ENCODE data around the gene CLEC17A.

DNA sequence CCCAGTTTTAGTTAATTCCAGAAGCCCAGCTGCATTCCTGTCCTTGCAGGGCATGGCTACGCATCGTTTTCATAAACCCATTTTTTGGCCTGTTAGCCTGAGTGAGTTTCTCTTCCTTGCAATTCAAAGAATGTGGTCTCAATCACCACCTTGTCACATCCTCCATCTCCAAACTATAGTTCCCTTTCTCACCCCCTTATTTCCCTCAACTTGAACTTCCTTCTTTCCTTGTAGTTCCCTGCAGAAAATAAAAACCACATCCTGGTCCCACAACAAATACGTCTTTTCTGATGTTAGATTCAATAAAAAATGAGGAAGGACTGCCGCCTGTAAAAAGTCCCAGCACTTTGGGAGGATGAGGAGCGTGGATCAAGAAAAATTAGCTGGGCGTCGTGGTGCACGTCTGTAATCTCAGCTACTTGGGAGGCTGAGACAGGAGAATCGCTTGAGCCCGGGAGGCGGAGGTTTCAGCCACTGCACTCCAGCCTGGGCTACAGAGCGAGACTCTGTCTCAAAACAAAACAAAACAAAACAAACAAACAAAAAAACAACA is 78.6 kb downstream of the CLEC17A start:
- TF ChIP-seq ZNF660 (tag by site-specific recombination; IDR thresholded peaks at IDR 0.05) (no peak), YY1 (tag by site-specific recombination; IDR thresholded peaks at IDR 0.05) (no peak)
- TF ChIP-seq, protein P1, sequence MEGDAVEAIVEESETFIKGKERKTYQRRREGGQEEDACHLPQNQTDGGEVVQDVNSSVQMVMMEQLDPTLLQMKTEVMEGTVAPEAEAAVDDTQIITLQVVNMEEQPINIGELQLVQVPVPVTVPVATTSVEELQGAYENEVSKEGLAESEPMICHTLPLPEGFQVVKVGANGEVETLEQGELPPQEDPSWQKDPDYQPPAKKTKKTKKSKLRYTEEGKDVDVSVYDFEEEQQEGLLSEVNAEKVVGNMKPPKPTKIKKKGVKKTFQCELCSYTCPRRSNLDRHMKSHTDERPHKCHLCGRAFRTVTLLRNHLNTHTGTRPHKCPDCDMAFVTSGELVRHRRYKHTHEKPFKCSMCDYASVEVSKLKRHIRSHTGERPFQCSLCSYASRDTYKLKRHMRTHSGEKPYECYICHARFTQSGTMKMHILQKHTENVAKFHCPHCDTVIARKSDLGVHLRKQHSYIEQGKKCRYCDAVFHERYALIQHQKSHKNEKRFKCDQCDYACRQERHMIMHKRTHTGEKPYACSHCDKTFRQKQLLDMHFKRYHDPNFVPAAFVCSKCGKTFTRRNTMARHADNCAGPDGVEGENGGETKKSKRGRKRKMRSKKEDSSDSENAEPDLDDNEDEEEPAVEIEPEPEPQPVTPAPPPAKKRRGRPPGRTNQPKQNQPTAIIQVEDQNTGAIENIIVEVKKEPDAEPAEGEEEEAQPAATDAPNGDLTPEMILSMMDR (tag by site-specific recombination; IDR thresholded peaks at IDR 0.05), result no peak
